Ovary (tissue), 3 donors: Measurements from ENCODE around the gene MED26.
"Not testable (repeated sequence)": the region's sequence is repeated elsewhere in the genome, so short reads cannot be mapped to it uniquely, and the experiment has no call there.

Source experiments
- POLR2A ChIP-seq: fragments of 450-650 bp; IDR thresholded peaks from one replicate; pipeline ENCODE4 v1.6.1; 2017; ENCODE audit warnings: antibody characterized with exemption, mild to moderate bottlenecking, moderate library complexity
- TF ChIP-seq, protein P1 (sequence below), 3 donors: fragments of 450-650 bp in 2 of 3; fragments of 200-600 bp in 1 of 3; IDR thresholded peaks; one replicate each; pipeline versions ENCODE4 v1.5.1 to v1.8.0; 2016 to 2022; ENCODE audit warnings: antibody characterized with exemption in 3 of 3, mild to moderate bottlenecking in 1 of 3
- donor health status: DM: no; HTN: no; CAD: no.

DNA sequence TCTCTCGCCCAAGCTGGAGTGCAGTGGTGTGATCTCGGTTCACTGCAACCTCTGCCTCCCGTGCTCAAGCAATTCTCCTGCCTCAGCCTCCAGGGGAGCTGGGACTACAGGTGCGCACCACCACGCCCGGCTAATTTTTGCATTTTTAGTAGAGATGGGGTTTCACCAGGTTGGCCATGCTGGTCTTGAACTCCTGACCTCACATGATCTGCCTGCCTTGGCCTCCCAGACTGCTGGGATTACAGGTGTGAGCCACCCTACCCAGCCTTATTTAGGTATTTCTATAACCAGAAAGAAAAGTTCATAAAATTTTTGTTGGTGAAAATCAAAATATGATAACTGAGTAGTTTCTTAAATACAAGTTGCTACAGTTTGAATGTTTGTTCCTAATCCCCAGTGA is 84.3 kb downstream of the MED26 start:
- TF ChIP-seq, protein P1, sequence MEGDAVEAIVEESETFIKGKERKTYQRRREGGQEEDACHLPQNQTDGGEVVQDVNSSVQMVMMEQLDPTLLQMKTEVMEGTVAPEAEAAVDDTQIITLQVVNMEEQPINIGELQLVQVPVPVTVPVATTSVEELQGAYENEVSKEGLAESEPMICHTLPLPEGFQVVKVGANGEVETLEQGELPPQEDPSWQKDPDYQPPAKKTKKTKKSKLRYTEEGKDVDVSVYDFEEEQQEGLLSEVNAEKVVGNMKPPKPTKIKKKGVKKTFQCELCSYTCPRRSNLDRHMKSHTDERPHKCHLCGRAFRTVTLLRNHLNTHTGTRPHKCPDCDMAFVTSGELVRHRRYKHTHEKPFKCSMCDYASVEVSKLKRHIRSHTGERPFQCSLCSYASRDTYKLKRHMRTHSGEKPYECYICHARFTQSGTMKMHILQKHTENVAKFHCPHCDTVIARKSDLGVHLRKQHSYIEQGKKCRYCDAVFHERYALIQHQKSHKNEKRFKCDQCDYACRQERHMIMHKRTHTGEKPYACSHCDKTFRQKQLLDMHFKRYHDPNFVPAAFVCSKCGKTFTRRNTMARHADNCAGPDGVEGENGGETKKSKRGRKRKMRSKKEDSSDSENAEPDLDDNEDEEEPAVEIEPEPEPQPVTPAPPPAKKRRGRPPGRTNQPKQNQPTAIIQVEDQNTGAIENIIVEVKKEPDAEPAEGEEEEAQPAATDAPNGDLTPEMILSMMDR (IDR thresholded peaks at IDR 0.05) = not testable (repeated sequence)
- not testable (repeated sequence) for TF ChIP-seq POLR2A
